Retinal pigment epithelial cell (primary cell): ENCODE data around the gene ARHGAP12.

ENCODE experiments used
- DNase-seq: peaks from one replicate; pipeline ENCODE4 v3.0.0-alpha.2; 2010; ENCODE audit warnings: low read depth
- H3K4me3 ChIP-seq: 2 replicates; pipeline ENCODE4 v1.5.1; 2011; ENCODE audit warnings: mild to moderate bottlenecking, low read length, control low read depth, moderate library complexity
- CTCF ChIP-seq: conservative IDR thresholded peaks from 2 replicates; pipeline ENCODE4 v1.5.1; 2011; ENCODE audit warnings: low read depth, low read length, control low read depth, inconsistent platforms

Gene ARHGAP12

GRCh38 chr10:31924833-31925232 is 3.8 kb downstream of the ARHGAP12 start:
- TF ChIP-seq CTCF, result no peak
- no peak overlapping the region for H3K4me3 ChIP-seq
- no peak for DNase-seq

GRCh38 chr10:31923389-31923788 is 5.2 kb downstream of the ARHGAP12 start:
- no peak overlapping the region for H3K4me3 ChIP-seq
- no peak for DNase-seq
- no peak for TF ChIP-seq CTCF

DNA sequence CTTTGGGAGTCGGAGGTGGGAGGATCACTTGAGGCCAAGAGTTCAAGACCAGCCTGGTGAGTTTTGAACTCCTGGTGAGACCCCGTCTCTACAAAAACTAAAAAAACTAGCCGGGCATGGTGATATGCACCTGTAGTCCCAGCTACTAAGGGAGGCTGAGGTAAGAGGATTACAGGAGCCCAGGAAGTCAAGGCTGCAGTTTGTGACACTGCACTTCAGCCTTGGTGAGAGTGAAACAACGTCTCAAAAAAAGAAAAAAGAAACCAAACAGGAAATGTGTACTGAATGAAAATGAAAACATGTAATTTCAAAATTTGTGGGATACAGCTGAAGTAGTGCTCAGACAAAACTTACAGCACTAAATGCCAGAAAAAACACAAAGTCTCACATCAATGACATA is 7.6 kb downstream of the ARHGAP12 start:
- DNase-seq, result no peak
- no peak for TF ChIP-seq CTCF
- H3K4me3 ChIP-seq, result no peak overlapping the region

DNA sequence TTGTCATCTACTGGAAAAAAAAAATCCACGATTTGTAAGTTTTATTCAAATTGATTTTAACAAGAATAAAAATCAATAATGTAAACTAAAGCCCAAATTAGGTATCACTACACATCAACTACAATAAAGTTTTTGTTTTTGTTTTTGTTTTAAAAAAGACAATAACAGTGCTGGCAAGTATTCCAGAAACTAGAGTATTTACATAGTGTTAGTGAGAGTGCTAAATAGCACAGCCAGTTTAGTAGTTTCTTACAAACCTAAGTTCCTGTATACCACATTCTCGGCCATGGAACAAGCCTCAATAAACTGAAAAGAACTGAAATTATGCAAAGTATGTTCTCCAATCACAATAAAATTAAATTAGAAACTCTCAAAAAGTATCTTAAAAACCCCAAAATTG is 8.1 kb downstream of the ARHGAP12 start:
- no peak for DNase-seq
- no peak overlapping the region for H3K4me3 ChIP-seq
- no peak for TF ChIP-seq CTCF

GRCh38 chr10:31918671-31919409 is 9.8 kb downstream of the ARHGAP12 start:
- TF ChIP-seq CTCF, result no peak
- DNase-seq, result no peak
- H3K4me3 ChIP-seq, result no peak overlapping the region

- no peak for DNase-seq
- no peak for TF ChIP-seq CTCF
- H3K4me3 ChIP-seq, result no peak overlapping the region
Measured at GRCh38 chr10:31914370-31914769, 14.3 kb downstream of the ARHGAP12 start.
